Ovary (tissue), 9 donors: ENCODE results near the gene ETNPPL. TPM values are rescaled to one million over a fixed set of nuclear protein-coding genes. Genes with fewer than 3 reads are reported as not detected.

Experiments used
- DNase-seq, 5 donors: peaks; one replicate each; pipeline ENCODE4 v3.0.0-alpha.2; 2019 to 2020
- H3K27ac ChIP-seq, 2 donors: fragments of 200-600 bp; one replicate each; pipeline versions ENCODE4 v1.5.1 to v1.8.0; 2019 to 2022
- H3K27me3 ChIP-seq: fragments of 200-600 bp; one replicate; pipeline ENCODE4 v1.8.0; 2022
- H3K36me3 ChIP-seq: fragments of 200-600 bp; sonication (generic); one replicate; pipeline ENCODE4 v1.5.1; 2019
- H3K4me1 ChIP-seq: one replicate; pipeline ENCODE4 v1.8.1; 2013; ENCODE audit warnings: mild to moderate bottlenecking, moderate library complexity; ENCODE audit not compliant: insufficient read depth
- H3K4me3 ChIP-seq: fragments of 200-600 bp; sonication (generic); one replicate; pipeline ENCODE4 v1.5.1; 2017
- H3K9me3 ChIP-seq, 2 donors: fragments of 200-600 bp in 1 of 2; sonication (generic) in 1 of 2; one replicate each; pipeline versions ENCODE4 v1.5.1 to v1.8.1; 2013 to 2019; ENCODE audit warnings: mild to moderate bottlenecking in 1 of 2, moderate library complexity in 1 of 2
- CTCF ChIP-seq, 3 donors: fragments of 450-650 bp in 2 of 3; fragments of 200-600 bp in 1 of 3; IDR thresholded peaks; one replicate each; pipeline versions ENCODE4 v1.5.1 to v1.8.0; 2016 to 2022; ENCODE audit warnings: antibody characterized with exemption in 3 of 3, mild to moderate bottlenecking in 1 of 3
- EP300 ChIP-seq: sonication (generic); formaldehyde crosslinking; IDR thresholded peaks from one replicate; pipeline ENCODE4 v1.6.1; 2017; ENCODE audit warnings: antibody characterized with exemption
- POLR2A ChIP-seq: fragments of 450-650 bp; IDR thresholded peaks from one replicate; pipeline ENCODE4 v1.6.1; 2017; ENCODE audit warnings: antibody characterized with exemption, mild to moderate bottlenecking, moderate library complexity
- WGBS, 3 donors: extraction: QIAGEN DNeasy Blood & Tissue Kit in 1 of 3; methylation state at CpG; one replicate each; pipeline versions ENCODE4 v1.1.5 to v1.1.7; 2013 to 2017; 5-methylcytosine and 5-hydroxymethylcytosine counted together
- intact Hi-C, 4 donors: fragments of 100-400 bp; cut with DNase I; formaldehyde crosslinking; loops; one replicate each; pipeline versions ENCODE4 v1.11.0 to v1.15.1; 2022 to 2023
- polyA plus RNA-seq, 2 donors: library from polyadenylated mRNA; stranded (reverse); fragments of 200-250 nt in 1 of 2; fragments of 350-450 nt in 1 of 2; fragmentation: Illumina TruSeq in 1 of 2; extraction: RNeasy Lipid Tissue Mini Kit (QIAGEN cat#74804) in 1 of 2; gene quantifications; one replicate each; pipeline ENCODE4 v1.2.3, GENCODE V29; 2013 to 2014
- total RNA-seq, 7 donors: library from RNA; depleted of rRNA in 2 of 7; stranded (reverse); fragments of >200 nt in 2 of 7; fragmentation: NEBNext Ultra II Directional in 3 of 7; extraction: Animal tissue kit (Norgen Biotek cat#: 25700) in 3 of 7; gene quantifications; one replicate each; pipeline versions ENCODE4 v1.1.0 to v1.2.4, GENCODE V29; 2016 to 2023
- donor health status: DM: no; HTN: no; CAD: no; lungs with moderate emphysema.
- donor health status: DM: no; HTN: no; CAD: no.
- donor health status: Bipolar disorder and iron deficiency.
- donor health status: DM: yes; HTN: yes; CAD: no.
- donor health status: DM: no; HTN: no; CAD: no.
- donor health status: DM: yes; HTN: yes; CAD: no.

The ETNPPL gene
- total and polyA plus RNA-seq, 9 donors, result 0.05 to 2.3 (median 0.31) TPM; not detected in 3

GRCh38 chr4:108788731-108789130 lies 25.9 kb upstream of the ETNPPL start:
- TF ChIP-seq EP300 (no peak), CTCF (IDR thresholded peaks at IDR 0.05) (no peak), POLR2A (no peak)
- DNase-seq, result no peak
- H3K27ac ChIP-seq, result no peak overlapping the region
- H3K36me3 ChIP-seq, result no peaks in the 10 kb centered on the region
- no peak overlapping the region for H3K4me3 ChIP-seq
- H3K4me1 ChIP-seq, result no peaks in the 10 kb centered on the region
- no peaks in the 10 kb centered on the region for H3K27me3 ChIP-seq
- no peaks in the 10 kb centered on the region for H3K9me3 ChIP-seq
- intact Hi-C loops, result no loop called here
- 93 to 97% (median 97%) methylated on average over 9 of the region's 9 CpGs for WGBS, 3 donors

GRCh38 chr4:108787724-108788123 lies 24.9 kb upstream of the ETNPPL start:
- DNase-seq, result no peak
- H3K27ac ChIP-seq, result no peak overlapping the region
- WGBS, 3 donors, result 93 to 96% (median 95%) methylated on average over 16 of the region's 16 CpGs

GRCh38 chr4:108787106-108787505 lies 24.3 kb upstream of the ETNPPL start:
- Histone ChIP-seq H3K4me1 (no peaks in the 10 kb centered on the region), H3K36me3 (no peaks in the 10 kb centered on the region), H3K4me3 (no peak overlapping the region), H3K27me3 (no peaks in the 10 kb centered on the region), H3K27ac (no peak overlapping the region), H3K9me3 (no peaks in the 10 kb centered on the region)
- TF ChIP-seq EP300, result no peak
- no peak for TF ChIP-seq POLR2A
- no peak for TF ChIP-seq CTCF (IDR thresholded peaks at IDR 0.05)
- no peak for DNase-seq
- intact Hi-C loops, result no loop called here
- WGBS, 3 donors, result 89 to 93% (median 91%) methylated on average over 14 of the region's 14 CpGs

More at GRCh38 chr4:108787724-108788123, 24.9 kb upstream of the ETNPPL start:
- Histone ChIP-seq H3K4me3 (no peak overlapping the region), H3K9me3 (no peaks in the 10 kb centered on the region), H3K4me1 (no peaks in the 10 kb centered on the region), H3K36me3 (no peaks in the 10 kb centered on the region), H3K27me3 (no peaks in the 10 kb centered on the region)
- no peak for TF ChIP-seq CTCF (IDR thresholded peaks at IDR 0.05)
- no peak for TF ChIP-seq POLR2A
- TF ChIP-seq EP300, result no peak
- intact Hi-C loops, result no loop called here

DNA sequence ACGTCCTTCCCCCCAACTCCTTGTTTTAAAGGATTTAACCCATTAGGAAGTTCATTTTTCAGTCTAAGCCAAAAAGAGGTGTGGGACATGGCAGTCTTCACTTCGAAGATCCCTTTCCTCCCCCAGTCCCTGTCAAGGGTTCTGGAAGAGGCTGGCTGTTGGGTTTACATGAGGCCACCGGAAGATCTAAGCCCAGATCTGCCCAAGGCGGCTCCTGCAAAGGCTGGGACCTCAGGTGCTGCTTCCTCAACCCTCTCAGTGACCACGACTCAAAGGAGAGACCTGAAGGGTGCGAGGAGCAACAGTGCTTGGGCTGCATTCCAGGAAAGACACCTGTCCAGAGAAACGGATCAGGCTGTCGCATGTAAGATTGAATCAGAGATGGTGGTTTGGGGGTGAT lies 23.5 kb upstream of the ETNPPL start:
- 77 to 79% (median 79%) methylated on average over 8 of the region's 8 CpGs for WGBS, 3 donors
- DNase-seq, result no peak
- Histone ChIP-seq H3K36me3 (no peaks in the 10 kb centered on the region), H3K27ac (no peak overlapping the region), H3K27me3 (no peaks in the 10 kb centered on the region), H3K4me1 (no peaks in the 10 kb centered on the region), H3K9me3 (no peaks in the 10 kb centered on the region), H3K4me3 (no peak overlapping the region)
- intact Hi-C loops, result no loop called here
- TF ChIP-seq EP300 (no peak), CTCF (IDR thresholded peaks at IDR 0.05) (no peak), POLR2A (no peak)
